ENCODE measurements around the gene ADGRB3.

ADGRB3 gene

GRCh38 chr6:68634726-68635411 lies at the start of gene ADGRB3:
Gene ADGRB3 (plus strand): TSS chr6:68635282. CDS start chr6:68638676, 3,394 bp downstream.
- no peak for DNase-seq (ENCODE audit: low read depth in 2 of 2)

GRCh38 chr6:68593558-68593957 lies 41.5 kb upstream of the ADGRB3 start:
- DNase-seq (ENCODE audit: low read depth in 2 of 2): no peak

GRCh38 chr6:68597642-68598041 lies 37.4 kb upstream of the ADGRB3 start:
- DNase-seq (ENCODE audit: low read depth in 2 of 2): no peak

- no peak for DNase-seq (ENCODE audit: low read depth in 2 of 2)
These were observed 19.1 kb upstream of the ADGRB3 start for GRCh38 chr6:68615938-68616337.

GRCh38 chr6:68625998-68626397 lies 9.1 kb upstream of the ADGRB3 start:
- DNase-seq (ENCODE audit: low read depth in 2 of 2): no peak

GRCh38 chr6:68628161-68628560 lies 6.9 kb upstream of the ADGRB3 start:
- no peak for DNase-seq (ENCODE audit: low read depth in 2 of 2)

- DNase-seq (ENCODE audit: low read depth in 2 of 2): no peak
These were observed 2.3 kb upstream of the ADGRB3 start for GRCh38 chr6:68632734-68633133.

GRCh38 chr6:68633281-68633971 lies 1.7 kb upstream of the ADGRB3 start:
- DNase-seq (ENCODE audit: low read depth in 2 of 2): no peak

GRCh38 chr6:68633972-68634725 lies 933 bp upstream of the ADGRB3 start:
- DNase-seq (ENCODE audit: low read depth in 2 of 2): no peak

GRCh38 chr6:68635412-68635705 lies 277 bp downstream of the ADGRB3 start:
- DNase-seq (ENCODE audit: low read depth in 2 of 2): no peak

GRCh38 chr6:68635706-68636513 lies 828 bp downstream of the ADGRB3 start:
- DNase-seq (ENCODE audit: low read depth in 2 of 2): no peak

- no peak for DNase-seq (ENCODE audit: low read depth in 2 of 2)
These were observed 1.6 kb downstream of the ADGRB3 start for GRCh38 chr6:68636666-68637065.

GRCh38 chr6:68637071-68637470 lies 2.0 kb downstream of the ADGRB3 start:
- no peak for DNase-seq (ENCODE audit: low read depth in 2 of 2)

- no peak for DNase-seq (ENCODE audit: low read depth in 2 of 2)
These were observed 2.7 kb downstream of the ADGRB3 start for GRCh38 chr6:68637782-68638181.

GRCh38 chr6:68638230-68638900 lies 3.3 kb downstream of the ADGRB3 start:
- no peak for DNase-seq (ENCODE audit: low read depth in 2 of 2)

GRCh38 chr6:68639211-68639610 lies 4.1 kb downstream of the ADGRB3 start:
- DNase-seq (ENCODE audit: low read depth in 2 of 2): no peak

GRCh38 chr6:68639826-68640490 lies 4.9 kb downstream of the ADGRB3 start:
- no peak for DNase-seq (ENCODE audit: low read depth in 2 of 2)

GRCh38 chr6:68640491-68640835 lies 5.4 kb downstream of the ADGRB3 start:
- no peak for DNase-seq (ENCODE audit: low read depth in 2 of 2)

GRCh38 chr6:68641172-68641571 lies 6.1 kb downstream of the ADGRB3 start:
- no peak for DNase-seq (ENCODE audit: low read depth in 2 of 2)

- no peak for DNase-seq (ENCODE audit: low read depth in 2 of 2)
These were observed 7.0 kb downstream of the ADGRB3 start for GRCh38 chr6:68642081-68642480.

- no peak for DNase-seq (ENCODE audit: low read depth in 2 of 2)
These were observed 7.9 kb downstream of the ADGRB3 start for GRCh38 chr6:68642977-68643376.

Measured in stimulated activated CD8-positive, alpha-beta memory T cell treated with anti-CD3 and anti-CD28 coated beads, Interleukin-15, amount 100 ng/mL, for 4 hours (primary cell).